ENCODE results near the gene LILRA1. TPM values are rescaled to one million over a fixed set of nuclear protein-coding genes. Genes with fewer than 3 reads are reported as not detected.

Gene LILRA1
- total RNA-seq, 1 experiment from 2014 or later = not detected

- H3K9ac ChIP-seq (ENCODE audit: low read length) = no peak overlapping the region
- no peak overlapping the region for H2AFZ ChIP-seq (ENCODE audit: low read length)
- no peak for DNase-seq
- no peaks in the 10 kb centered on the region for H3K79me2 ChIP-seq (ENCODE audit: low read length)
- H3K4me2 ChIP-seq (ENCODE audit: low read depth, low read length, poor library complexity, severe bottlenecking) = no peak overlapping the region
- H4K20me1 ChIP-seq (ENCODE audit: insufficient read depth, low read depth, low read length) = no peaks in the 10 kb centered on the region
- H3K27ac ChIP-seq (ENCODE audit: low read length) = no peak overlapping the region
- no peaks in the 10 kb centered on the region for H3K4me1 ChIP-seq (ENCODE audit: low read length)
- H3K27me3 ChIP-seq (ENCODE audit: low read length) = no peaks in the 10 kb centered on the region
- no peaks in the 10 kb centered on the region for H3K36me3 ChIP-seq (ENCODE audit: insufficient read depth, low read length)
- no peaks in the 10 kb centered on the region for H3K9me2 ChIP-seq (replicated peaks; ENCODE audit: insufficient read depth, low read length)
- H3K9me3 ChIP-seq (ENCODE audit: low read length) = no peaks in the 10 kb centered on the region
- no peak overlapping the region for H3K4me3 ChIP-seq (ENCODE audit: low read length)
These were observed 56.8 kb downstream of the LILRA1 start for GRCh38 chr19:54650108-54650655.

Small RNAs within 50 kb of the gene (small RNA-seq; reads per million reads assigned to genes)
- gene AC245036.2 (not detected), gene AC245036.3 (not detected), gene MIR8061 (not detected)

Other genes starting within 250 kb of the LILRA1 start
- 0.15 and 0.61 TPM in 2 replicates for gene LAIR1, start 228.7 kb upstream of the LILRA1 start, total RNA-seq (2014; rRNA removed; shearing (Covaris generic); ENCODE audit: low replicate concordance)
- gene TTYH1, start 178.2 kb upstream of the LILRA1 start, total RNA-seq (2014; rRNA removed; shearing (Covaris generic); ENCODE audit: low replicate concordance) = not detected in 2 replicates
- 88.3 and 99.4 TPM in 2 replicates for gene LENG8, start 144.4 kb upstream of the LILRA1 start, total RNA-seq (2014; rRNA removed; shearing (Covaris generic); ENCODE audit: low replicate concordance)
- 5.0 and 14.1 TPM in 2 replicates for gene LENG9, start 129.9 kb upstream of the LILRA1 start, total RNA-seq (2014; rRNA removed; shearing (Covaris generic); ENCODE audit: low replicate concordance)
- not detected in 2 replicates for gene CDC42EP5, start 120.3 kb upstream of the LILRA1 start, total RNA-seq (2014; rRNA removed; shearing (Covaris generic); ENCODE audit: low replicate concordance)
- gene LAIR2, start 90.8 kb upstream of the LILRA1 start, total RNA-seq (2014; rRNA removed; shearing (Covaris generic); ENCODE audit: low replicate concordance) = not detected in 2 replicates
- not detected in 2 replicates for gene LILRA2, start 19.8 kb upstream of the LILRA1 start, total RNA-seq (2014; rRNA removed; shearing (Covaris generic); ENCODE audit: low replicate concordance)
- 0.07 and 5.2 TPM in 2 replicates for gene LILRB1, start 36.9 kb downstream of the LILRA1 start, total RNA-seq (2014; rRNA removed; shearing (Covaris generic); ENCODE audit: low replicate concordance)
- not detected in 2 replicates for gene LILRB4, start 69.4 kb downstream of the LILRA1 start, total RNA-seq (2014; rRNA removed; shearing (Covaris generic); ENCODE audit: low replicate concordance)
- gene KIR3DL3, start 130.8 kb downstream of the LILRA1 start, total RNA-seq (2014; rRNA removed; shearing (Covaris generic); ENCODE audit: low replicate concordance) = not detected in 2 replicates
- not detected in 2 replicates for gene KIR2DL3, start 144.9 kb downstream of the LILRA1 start, total RNA-seq (2014; rRNA removed; shearing (Covaris generic); ENCODE audit: low replicate concordance)
- not detected in 2 replicates for gene KIR2DL1, start 176.2 kb downstream of the LILRA1 start, total RNA-seq (2014; rRNA removed; shearing (Covaris generic); ENCODE audit: low replicate concordance)
- gene KIR2DL4, start 210.0 kb downstream of the LILRA1 start, total RNA-seq (2014; rRNA removed; shearing (Covaris generic); ENCODE audit: low replicate concordance) = not detected in 2 replicates
- not detected in 2 replicates for gene KIR3DL1, start 222.8 kb downstream of the LILRA1 start, total RNA-seq (2014; rRNA removed; shearing (Covaris generic); ENCODE audit: low replicate concordance)
- gene KIR2DS4, start 239.0 kb downstream of the LILRA1 start, total RNA-seq (2014; rRNA removed; shearing (Covaris generic); ENCODE audit: low replicate concordance) = not detected in 2 replicates

Measured in Karpas-422 (cell line).